ENCODE measurements around the gene GDPD2. TPM values are rescaled to one million over a fixed set of nuclear protein-coding genes. Genes with fewer than 3 reads are reported as not detected.

The GDPD2 gene
- total RNA-seq, 1 donor, result not detected

DNA sequence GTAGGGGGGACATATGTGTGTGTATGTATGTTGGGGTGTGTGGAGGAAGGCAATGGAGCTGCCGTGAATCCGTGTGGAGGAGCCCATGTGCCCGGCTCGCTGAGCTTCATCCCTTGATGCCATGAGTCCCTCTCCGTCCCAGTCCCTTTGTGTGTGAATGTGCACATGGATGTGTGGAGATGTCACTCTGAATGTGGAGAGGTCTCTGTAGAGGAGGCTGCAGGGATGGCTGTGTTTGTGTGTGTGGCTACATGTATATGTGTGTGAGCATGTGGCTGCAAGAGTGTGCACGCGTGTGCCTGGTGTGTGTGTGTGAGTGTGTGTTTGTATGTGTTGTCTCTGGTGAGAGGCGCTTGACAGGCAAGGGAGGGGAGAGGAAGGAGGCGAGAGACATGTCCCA, 22.8 kb downstream of the GDPD2 start:
- TF ChIP-seq, protein P1, sequence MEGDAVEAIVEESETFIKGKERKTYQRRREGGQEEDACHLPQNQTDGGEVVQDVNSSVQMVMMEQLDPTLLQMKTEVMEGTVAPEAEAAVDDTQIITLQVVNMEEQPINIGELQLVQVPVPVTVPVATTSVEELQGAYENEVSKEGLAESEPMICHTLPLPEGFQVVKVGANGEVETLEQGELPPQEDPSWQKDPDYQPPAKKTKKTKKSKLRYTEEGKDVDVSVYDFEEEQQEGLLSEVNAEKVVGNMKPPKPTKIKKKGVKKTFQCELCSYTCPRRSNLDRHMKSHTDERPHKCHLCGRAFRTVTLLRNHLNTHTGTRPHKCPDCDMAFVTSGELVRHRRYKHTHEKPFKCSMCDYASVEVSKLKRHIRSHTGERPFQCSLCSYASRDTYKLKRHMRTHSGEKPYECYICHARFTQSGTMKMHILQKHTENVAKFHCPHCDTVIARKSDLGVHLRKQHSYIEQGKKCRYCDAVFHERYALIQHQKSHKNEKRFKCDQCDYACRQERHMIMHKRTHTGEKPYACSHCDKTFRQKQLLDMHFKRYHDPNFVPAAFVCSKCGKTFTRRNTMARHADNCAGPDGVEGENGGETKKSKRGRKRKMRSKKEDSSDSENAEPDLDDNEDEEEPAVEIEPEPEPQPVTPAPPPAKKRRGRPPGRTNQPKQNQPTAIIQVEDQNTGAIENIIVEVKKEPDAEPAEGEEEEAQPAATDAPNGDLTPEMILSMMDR (IDR thresholded peaks at IDR 0.05; ENCODE audit: insufficient read depth, low read depth, low read length), result no peak
- no peak for DNase-seq (ENCODE audit: low read depth)
- H3K4me3 ChIP-seq (ENCODE audit: low read depth, low read length), result no peak overlapping the region

DNA sequence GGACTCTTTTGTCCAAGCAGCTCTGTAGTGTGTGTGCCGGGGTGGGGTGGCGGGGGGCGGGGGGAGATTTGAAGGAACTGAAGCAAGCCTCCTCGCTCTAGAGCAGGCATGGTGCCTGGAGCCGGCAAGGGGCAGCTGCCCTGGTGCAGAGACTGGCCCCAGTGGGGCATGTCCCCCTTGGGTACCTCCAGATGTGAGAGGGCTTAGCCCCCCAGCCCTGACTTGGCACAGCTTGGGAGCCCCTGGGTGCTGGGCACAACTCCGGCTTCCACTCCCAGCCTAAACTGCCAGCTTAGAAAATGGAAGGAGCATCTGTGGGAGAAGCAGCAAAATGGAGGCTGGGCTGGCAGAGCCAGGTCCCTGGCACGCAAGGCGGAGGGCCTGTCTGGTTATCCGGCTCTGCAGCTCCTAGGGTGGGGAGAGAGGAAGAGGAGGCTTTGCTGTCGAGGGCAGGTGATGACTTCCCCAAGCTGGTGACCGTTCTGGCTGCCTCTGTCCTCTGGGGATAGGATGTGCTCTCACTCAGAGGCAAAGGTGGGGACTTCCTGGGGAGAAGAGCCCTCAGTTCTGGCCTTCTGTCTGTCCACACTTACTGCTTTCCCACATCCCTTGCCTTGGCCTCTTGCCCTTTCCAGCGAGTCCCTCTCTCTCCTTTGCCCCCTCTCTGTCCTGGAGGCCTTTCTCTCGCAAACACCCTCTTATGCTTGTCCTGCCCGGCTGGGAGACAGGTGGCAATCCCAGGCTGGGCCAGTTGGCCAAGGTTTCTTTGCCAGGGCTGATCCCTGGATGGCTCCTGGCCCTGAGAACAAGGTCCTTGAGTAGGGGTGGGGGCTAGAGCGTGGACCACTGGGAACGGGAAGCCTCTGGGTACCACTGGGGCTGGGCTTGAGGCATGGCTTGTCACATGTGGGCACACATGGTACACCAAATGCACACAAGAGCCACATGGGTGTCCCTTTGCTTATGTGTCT, 23.6 kb downstream of the GDPD2 start:
- TF ChIP-seq, protein P1 (IDR thresholded peaks at IDR 0.05; ENCODE audit: insufficient read depth, low read depth, low read length), result no peak
- H3K4me3 ChIP-seq (ENCODE audit: low read depth, low read length), result no peak overlapping the region
- no peak for DNase-seq (ENCODE audit: low read depth)

DNA sequence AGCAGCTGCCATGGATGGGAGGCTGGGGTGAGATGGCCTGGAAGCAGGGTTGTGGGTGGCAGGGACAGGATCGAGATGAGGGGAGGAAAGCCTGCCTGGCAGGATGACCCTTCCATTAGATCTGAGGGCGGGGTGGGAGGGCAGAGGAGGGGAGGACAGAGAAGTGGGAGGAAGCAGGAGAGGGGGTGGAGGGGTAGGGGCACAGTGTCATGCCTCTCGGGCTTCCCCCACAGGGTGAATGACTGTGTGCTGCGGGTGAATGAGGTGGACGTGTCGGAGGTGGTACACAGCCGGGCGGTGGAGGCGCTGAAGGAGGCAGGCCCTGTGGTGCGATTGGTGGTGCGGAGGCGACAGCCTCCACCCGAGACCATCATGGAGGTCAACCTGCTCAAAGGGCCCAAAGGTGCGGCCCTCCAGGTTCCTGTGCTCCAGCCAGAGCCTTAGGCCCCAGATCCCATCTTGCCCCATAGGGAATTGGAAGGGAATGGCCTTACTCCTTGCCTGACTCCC, 26.4 kb downstream of the GDPD2 start:
- TF ChIP-seq, protein P1 (IDR thresholded peaks at IDR 0.05; ENCODE audit: insufficient read depth, low read depth, low read length), result no peak
- no peak for DNase-seq (ENCODE audit: low read depth)
- no peak overlapping the region for H3K4me3 ChIP-seq (ENCODE audit: low read depth, low read length)

DNA sequence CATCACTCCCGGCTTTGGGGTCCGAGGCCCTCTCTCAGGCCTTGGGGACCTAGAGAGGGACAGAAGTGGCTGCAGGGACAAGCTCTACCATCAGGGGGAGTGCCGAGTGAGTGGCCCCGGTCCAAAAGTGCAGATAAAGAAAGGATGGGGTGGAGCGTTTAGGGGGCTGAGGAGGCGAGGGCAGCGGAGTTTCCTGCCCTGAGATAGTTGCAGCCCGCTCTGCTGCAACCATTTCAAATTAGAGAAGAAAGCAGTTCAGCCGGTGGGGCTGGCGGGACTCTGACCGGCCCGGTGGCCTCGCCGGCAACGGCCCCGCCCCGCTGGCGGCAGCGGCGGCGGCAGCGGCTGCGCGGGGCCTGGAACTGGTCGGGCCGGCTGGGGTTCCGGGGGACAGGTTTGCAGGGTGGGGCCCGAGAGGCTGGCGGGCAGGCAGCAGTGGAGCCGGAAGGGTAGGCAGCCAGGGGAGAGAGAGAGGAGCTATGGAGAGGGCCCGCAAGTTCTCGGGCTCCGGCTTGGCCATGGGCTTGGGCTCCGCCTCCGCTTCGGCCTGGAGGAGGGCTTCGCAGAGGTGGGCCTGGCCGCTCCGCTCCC, 29.1 kb downstream of the GDPD2 start:
- peak; percentile 38 for DNase-seq (ENCODE audit: low read depth)
- H3K4me3 ChIP-seq (ENCODE audit: low read depth, low read length), result peak overlapping the region; percentile 61
- TF ChIP-seq, protein P1 (IDR thresholded peaks at IDR 0.05; ENCODE audit: insufficient read depth, low read depth, low read length), result peak; percentile 75

DNA sequence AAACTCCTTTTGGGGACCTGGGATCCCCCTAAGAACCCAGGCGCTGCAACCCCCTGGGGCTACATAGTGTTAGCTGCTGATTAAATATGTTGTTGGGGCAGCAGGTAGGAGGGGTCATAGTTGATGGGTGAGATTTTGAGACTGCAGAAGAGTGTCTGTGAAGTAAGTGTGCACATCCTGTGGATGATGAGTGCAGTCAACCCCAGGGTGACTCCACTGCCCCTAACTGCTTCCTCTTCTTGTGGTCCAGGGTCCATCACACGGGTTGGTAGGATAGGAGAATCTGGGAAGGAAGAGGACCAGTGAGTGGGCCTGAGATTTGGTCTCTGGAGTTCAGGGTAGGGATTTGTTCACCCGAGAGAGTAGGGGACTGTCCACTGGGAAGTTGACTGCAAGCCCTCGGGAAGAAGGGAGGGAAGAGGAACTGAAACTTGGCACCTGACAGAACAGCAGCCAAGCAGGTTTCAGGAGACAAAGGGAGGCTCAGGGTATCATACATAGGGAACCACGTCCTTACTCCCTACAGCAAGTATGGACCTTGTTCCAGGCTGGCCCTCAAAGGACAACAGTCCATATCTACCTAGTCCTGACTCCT, 30.0 kb downstream of the GDPD2 start:
- TF ChIP-seq, protein P1 (IDR thresholded peaks at IDR 0.05; ENCODE audit: insufficient read depth, low read depth, low read length), result no peak
- no peak for DNase-seq (ENCODE audit: low read depth)
- peak overlapping the region; percentile 61 for H3K4me3 ChIP-seq (ENCODE audit: low read depth, low read length)

DNA sequence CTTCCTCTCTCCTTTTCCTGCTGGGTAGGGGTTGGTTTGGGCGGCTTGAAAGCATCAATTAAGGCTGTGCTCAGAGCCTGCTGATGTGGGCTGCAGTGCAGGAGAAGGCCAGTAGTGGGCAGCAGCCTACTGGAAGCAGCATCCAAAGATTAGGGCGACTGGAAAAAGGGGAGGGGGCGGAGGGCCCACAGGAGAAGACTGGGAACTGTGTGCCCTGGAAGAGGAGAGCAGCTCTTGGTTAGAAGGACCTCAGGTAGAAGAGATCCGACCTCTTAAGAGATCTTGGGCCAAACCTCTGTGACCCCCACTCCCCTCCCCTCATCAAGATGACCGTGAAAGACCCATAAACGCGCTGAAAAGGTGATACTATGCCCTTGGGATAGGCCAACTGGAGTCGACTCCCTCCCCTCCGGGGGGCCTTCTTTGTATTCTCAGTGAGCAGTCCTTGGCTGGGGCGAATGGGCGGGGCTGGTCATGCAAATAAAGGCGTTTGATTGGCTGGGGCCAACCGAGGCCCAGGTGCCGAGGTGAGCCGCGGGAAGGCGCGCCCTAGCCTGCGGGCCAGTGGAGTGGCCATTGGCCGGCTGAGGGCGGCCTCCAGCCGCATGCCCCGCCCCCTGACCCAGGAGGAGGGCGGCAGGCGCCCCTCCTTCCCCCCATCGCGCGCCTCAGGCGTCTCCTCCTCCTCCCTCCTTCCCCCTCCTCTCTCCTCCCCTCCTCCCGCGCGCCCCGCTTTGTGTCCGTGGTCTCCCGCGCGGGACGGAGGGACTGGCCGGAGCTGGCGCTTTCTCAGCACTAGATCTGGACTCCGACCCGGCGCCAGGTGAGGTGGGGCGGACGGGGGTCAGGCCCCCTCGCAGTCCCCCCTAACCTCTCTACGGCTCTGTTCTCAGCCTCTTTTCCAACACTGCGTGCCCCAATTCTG, 31.6 kb downstream of the GDPD2 start:
- TF ChIP-seq, protein P1 (IDR thresholded peaks at IDR 0.05; ENCODE audit: insufficient read depth, low read depth, low read length), result peak; percentile 86
- DNase-seq (ENCODE audit: low read depth), result peak; percentile 64
- H3K4me3 ChIP-seq (ENCODE audit: low read depth, low read length), result peak overlapping the region; percentile 68
